ENCODE results near the gene KDELR1. TPM values are rescaled to one million over a fixed set of nuclear protein-coding genes. Genes with fewer than 3 reads are reported as not detected.

The KDELR1 gene
- total and polyA plus RNA-seq, 2 of the 13 experiments (the other 11 are each of a cell fraction or from before 2014, with no cell fraction given), result 134 to 185 TPM

GRCh38 chr19:48390188-48391099 is 907 bp downstream of the KDELR1 start (continued):
- TF ChIP-seq ARID5B (CRISPR knock-in tag; IDR thresholded peaks at IDR 0.05) (no peak), GATAD2A (CRISPR knock-in tag; IDR thresholded peaks at IDR 0.05) (peak; percentile 44; the same call in 1 of the 2 replicates), SAP130 (CRISPR knock-in tag; IDR thresholded peaks at IDR 0.05; ENCODE audit: low read depth) (peak; percentile 72), TGIF2 (CRISPR knock-in tag; IDR thresholded peaks at IDR 0.05) (0 out of 2 replicates have a peak, but pooled peaks have one; percentile 45), ELF1 (CRISPR knock-in tag; IDR thresholded peaks at IDR 0.05) (no peak; the same call in 1 of the 2 replicates), AHDC1 (CRISPR knock-in tag; IDR thresholded peaks at IDR 0.05; ENCODE audit: borderline replicate concordance) (no peak), GFI1 (CRISPR knock-in tag; IDR thresholded peaks at IDR 0.05; ENCODE audit: borderline replicate concordance) (peak; percentile 34; the same call in 1 of the 2 replicates), ZNF768 (CRISPR knock-in tag; IDR thresholded peaks at IDR 0.05) (peak; percentile 79), EED (CRISPR knock-in tag; IDR thresholded peaks at IDR 0.05) (peak; percentile 63; the same call in 1 of the 2 replicates), SRY (CRISPR knock-in tag; IDR thresholded peaks at IDR 0.05) (peak; percentile 93; the same call in 1 of the 2 replicates), ZNF672 (CRISPR knock-in tag; IDR thresholded peaks at IDR 0.05) (no peak), ZNF563 (CRISPR knock-in tag; IDR thresholded peaks at IDR 0.05) (peak; percentile 83; the same call in 1 of the 2 replicates), HMGXB4 (CRISPR knock-in tag; IDR thresholded peaks at IDR 0.05; ENCODE audit: borderline replicate concordance in 1 of 2, low read depth in 1 of 2) (peak; percentile 99 to 100), HNRNPLL (IDR thresholded peaks at IDR 0.05; ENCODE audit: low read depth, low read length, poor library complexity, severe bottlenecking) (no peak), ZNF280B (CRISPR knock-in tag; IDR thresholded peaks at IDR 0.05; ENCODE audit: borderline replicate concordance) (peak; percentile 17; the same call in 1 of the 2 replicates)

All from HepG2 (cell line).